H9 (cell line): ENCODE data around the gene ABCA4. TPM values are rescaled to one million over a fixed set of nuclear protein-coding genes. Genes with fewer than 3 reads are reported as not detected.

Source experiments
- DNase-seq: peaks from one replicate; pipeline ENCODE4 v3.0.0-alpha.2; 2017
- H2AFZ ChIP-seq: one replicate; pipeline ENCODE4 v1.6.1; 2013; ENCODE audit warnings: mild to moderate bottlenecking, low read length, control low read depth, moderate library complexity
- H2AK5ac ChIP-seq: 2 replicates; pipeline ENCODE4 v1.6.1; 2013; ENCODE audit warnings: low read length, control low read depth, mixed read lengths; ENCODE audit not compliant: insufficient read length
- H2BK120ac ChIP-seq: one replicate; pipeline ENCODE4 v1.6.1; 2013; ENCODE audit warnings: low read depth, mild to moderate bottlenecking, low read length, control low read depth, inconsistent platforms; ENCODE audit not compliant: poor library complexity, severe bottlenecking
- H2BK12ac ChIP-seq: 2 replicates; pipeline ENCODE4 v1.6.1; 2013; ENCODE audit warnings: low read length, control low read depth, mixed read lengths, low read depth; ENCODE audit not compliant: insufficient read length
- H2BK15ac ChIP-seq: 2 replicates; pipeline ENCODE4 v1.6.1; 2013; ENCODE audit warnings: low read depth, low read length, control low read depth
- H2BK20ac ChIP-seq: one replicate; pipeline ENCODE4 v1.6.1; 2013; ENCODE audit warnings: low read depth, mild to moderate bottlenecking, low read length, control low read depth, inconsistent platforms; ENCODE audit not compliant: poor library complexity, severe bottlenecking
- H2BK5ac ChIP-seq: 2 replicates; pipeline ENCODE4 v1.6.1; 2013; ENCODE audit warnings: low read length, control low read depth, mixed read lengths; ENCODE audit not compliant: insufficient read length
- H3K14ac ChIP-seq: 2 replicates; pipeline ENCODE4 v1.6.1; 2013; ENCODE audit warnings: low read length, control low read depth; ENCODE audit not compliant: insufficient read depth
- H3K18ac ChIP-seq: 2 replicates; pipeline ENCODE4 v1.6.1; 2013; ENCODE audit warnings: low read depth, mild to moderate bottlenecking, mixed read lengths, low read length, control low read depth; ENCODE audit not compliant: insufficient read length
- H3K23ac ChIP-seq: 2 replicates; pipeline ENCODE4 v1.6.1; 2013; ENCODE audit warnings: low read length, control low read depth, mixed read lengths, low read depth; ENCODE audit not compliant: insufficient read length
- H3K23me2 ChIP-seq: 2 replicates; pipeline ENCODE4 v1.6.1; 2013; ENCODE audit warnings: low read depth, mild to moderate bottlenecking, mixed read lengths, low read length, control low read depth; ENCODE audit not compliant: insufficient read length, poor library complexity, severe bottlenecking
- H3K27ac ChIP-seq: 2 replicates; pipeline ENCODE4 v1.5.1; 2013; ENCODE audit warnings: low read length, control low read depth, mixed read lengths, low read depth; ENCODE audit not compliant: insufficient read length
- H3K27me3 ChIP-seq: 2 replicates; pipeline ENCODE4 v1.6.1; 2013; ENCODE audit warnings: low read length, control low read depth, inconsistent platforms; ENCODE audit not compliant: insufficient read depth
- H3K4ac ChIP-seq: 2 replicates; pipeline ENCODE4 v1.6.1; 2013; ENCODE audit warnings: low read depth, mild to moderate bottlenecking, control low read depth, inconsistent platforms, low read length, moderate library complexity
- H3K4me1 ChIP-seq: 2 replicates; pipeline ENCODE4 v1.6.1; 2013; ENCODE audit warnings: low read length, control low read depth, inconsistent platforms; ENCODE audit not compliant: insufficient read depth
- H3K4me2 ChIP-seq: 2 replicates; pipeline ENCODE4 v1.6.1; 2013; ENCODE audit warnings: low read length, control low read depth, mixed read lengths; ENCODE audit not compliant: insufficient read length, insufficient read depth
- H3K56ac ChIP-seq: 2 replicates; pipeline ENCODE4 v1.6.1; 2013; ENCODE audit warnings: low read depth, mild to moderate bottlenecking, mixed read lengths, low read length, control low read depth; ENCODE audit not compliant: insufficient read length
- H3K79me1 ChIP-seq: 2 replicates; pipeline ENCODE4 v1.6.1; 2013; ENCODE audit warnings: low read depth, mild to moderate bottlenecking, moderate library complexity, low read length, control low read depth, inconsistent platforms; ENCODE audit not compliant: insufficient read depth, poor library complexity, severe bottlenecking
- H3K79me2 ChIP-seq: 2 replicates; pipeline ENCODE4 v1.6.1; 2013; ENCODE audit warnings: low read length, control low read depth, inconsistent platforms; ENCODE audit not compliant: insufficient read depth
- H3K9ac ChIP-seq: 2 replicates; pipeline ENCODE4 v1.6.1; 2013; ENCODE audit warnings: low read length, control low read depth, mixed read lengths; ENCODE audit not compliant: insufficient read length; ENCODE audit errors: extremely low read depth
- H3K9me3 ChIP-seq: one replicate; pipeline ENCODE4 v1.6.1; 2013; ENCODE audit warnings: low read depth, low read length, inconsistent platforms; ENCODE audit not compliant: control insufficient read depth
- H3T11ph ChIP-seq: one replicate; pipeline ENCODE4 v1.6.1; 2013; ENCODE audit warnings: mild to moderate bottlenecking, low read length, control low read depth, inconsistent platforms
- H4K20me1 ChIP-seq: one replicate; pipeline ENCODE4 v1.6.1; 2013; ENCODE audit not compliant: control insufficient read depth, insufficient read length, insufficient read depth
- H4K5ac ChIP-seq: 2 replicates; pipeline ENCODE4 v1.6.1; 2013; ENCODE audit warnings: low read depth, mild to moderate bottlenecking, mixed read lengths, low read length, control low read depth; ENCODE audit not compliant: insufficient read length
- H4K8ac ChIP-seq: replicated peaks from 2 replicates; pipeline ENCODE4 v1.6.1; 2013; ENCODE audit warnings: low read length, control low read depth, mixed read lengths, low read depth; ENCODE audit not compliant: insufficient read length
- H4K91ac ChIP-seq: 2 replicates; pipeline ENCODE4 v1.6.1; 2013; ENCODE audit warnings: low read depth, mild to moderate bottlenecking, moderate library complexity, mixed read lengths, low read length, control low read depth; ENCODE audit not compliant: insufficient read length
- H3K27ac Mint-ChIP-seq, 3 experiments: 2 replicates in 2 of 3; 3 replicates in 1 of 3; pipeline ENCODE4 v1.8.0; 2020 to 2021; ENCODE audit warnings: mixed read lengths in 3 of 3, mild to moderate bottlenecking in 1 of 3, moderate library complexity in 1 of 3
- H3K27me3 Mint-ChIP-seq: 2 replicates; pipeline ENCODE4 v1.8.0; 2021; ENCODE audit warnings: low read depth, mild to moderate bottlenecking, moderate library complexity, mixed read lengths
- H3K36me3 Mint-ChIP-seq, 3 experiments: 2 replicates in 2 of 3; 3 replicates in 1 of 3; pipeline ENCODE4 v1.8.0; 2020 to 2021; ENCODE audit warnings: low read depth in 3 of 3, mixed read lengths in 3 of 3; ENCODE audit not compliant: insufficient read depth in 1 of 3
- H3K4me1 Mint-ChIP-seq, 2 experiments: 2 replicates each; pipeline ENCODE4 v1.8.0; 2020; ENCODE audit warnings: mixed read lengths in 2 of 2
- H3K4me3 Mint-ChIP-seq, 2 experiments: 2 replicates in 1 of 2; 3 replicates in 1 of 2; pipeline ENCODE4 v1.8.0; 2020 to 2021; ENCODE audit warnings: mild to moderate bottlenecking in 2 of 2, mixed read lengths in 2 of 2, moderate library complexity in 1 of 2
- H3K9me3 Mint-ChIP-seq, 2 experiments: 2 replicates in 1 of 2; 3 replicates in 1 of 2; pipeline ENCODE4 v1.8.0; 2020; ENCODE audit warnings: mild to moderate bottlenecking in 2 of 2, mixed read lengths in 2 of 2, moderate library complexity in 1 of 2
- CTCF ChIP-seq: fragments of 200-600 bp; sonication (generic); conservative IDR thresholded peaks from 3 replicates; pipeline ENCODE4 v1.8.0; 2021; ENCODE audit warnings: antibody characterized with exemption, mild to moderate bottlenecking
- WGBS: extraction: QIAGEN DNeasy Blood & Tissue Kit; methylation state at CpG from one replicate; pipeline ENCODE4 v1.1.7; 2013; ENCODE audit warnings: missing lambda C conversion rate, low lambda C conversion rate, mixed read lengths; ENCODE audit not compliant: insufficient read length; ENCODE audit errors: extremely low coverage; 5-methylcytosine and 5-hydroxymethylcytosine counted together
- total RNA-seq: library from RNA; stranded (reverse); gene quantifications from 2 replicates; pipeline ENCODE4 v1.2.1, GENCODE V29; 2021

ABCA4 gene
- total RNA-seq, 1 experiment from 2014 or later: not detected

GRCh38 chr1:94100785-94101612 is 19.9 kb downstream of the ABCA4 start:
- H3K4me3 Mint-ChIP-seq: no peak overlapping the region
- no peak overlapping the region for H3K27ac ChIP-seq
- H3K23me2 ChIP-seq: no peaks in the 10 kb centered on the region
- H2AFZ ChIP-seq: no peak overlapping the region
- H3K9me3 ChIP-seq: no peaks in the 10 kb centered on the region
- H3K4me2 ChIP-seq: no peak overlapping the region
- H2BK12ac ChIP-seq: no peak overlapping the region
- no peak overlapping the region for H2AK5ac ChIP-seq
- no peak overlapping the region for H4K5ac ChIP-seq
- DNase-seq: no peak
- H4K91ac ChIP-seq: no peak overlapping the region
- no peak overlapping the region for H3K18ac ChIP-seq
- H3K79me1 ChIP-seq: no peaks in the 10 kb centered on the region
- no peak overlapping the region for H3K23ac ChIP-seq
- TF ChIP-seq CTCF: no peak
- no CpG with 5 or more reads among the region's 19 CpGs for WGBS
- no peaks in the 10 kb centered on the region; a peak in 1 of 5 replicates for H3K9me3 Mint-ChIP-seq
- no peak overlapping the region for H3K56ac ChIP-seq
- H2BK20ac ChIP-seq: no peak overlapping the region
- no peaks in the 10 kb centered on the region for H3K36me3 Mint-ChIP-seq
- no peak overlapping the region for H3K9ac ChIP-seq
- peaks cover 2% of the 10 kb centered on the region; the same call in 1 of the 2 replicates for H3K4me1 ChIP-seq
- no peak overlapping the region for H3K27ac Mint-ChIP-seq
- no peaks in the 10 kb centered on the region for H3K27me3 ChIP-seq
- H3K4me1 Mint-ChIP-seq: peaks cover 28 to 34% of the 10 kb centered on the region in 2 experiments
- H3K79me2 ChIP-seq: no peaks in the 10 kb centered on the region
- H2BK5ac ChIP-seq: no peak overlapping the region
- H3K14ac ChIP-seq: no peak overlapping the region
- no peak overlapping the region for H3T11ph ChIP-seq
- H3K4ac ChIP-seq: no peak overlapping the region
- H4K20me1 ChIP-seq: no peaks in the 10 kb centered on the region
- H2BK15ac ChIP-seq: no peak overlapping the region
- no peak overlapping the region for H4K8ac ChIP-seq
- H3K27me3 Mint-ChIP-seq: peaks cover 19% of the 10 kb centered on the region
- H2BK120ac ChIP-seq: no peak overlapping the region
